Right lobe of liver (tissue), 6 donors: ENCODE measurements around the gene ATXN7L2. TPM values are rescaled to one million over a fixed set of nuclear protein-coding genes. Genes with fewer than 3 reads are reported as not detected.
"Not testable (repeated sequence)": the region's sequence is repeated elsewhere in the genome, so short reads cannot be mapped to it uniquely, and the experiment has no call there.

Experiments
- ATAC-seq, 4 donors: fragments of 200-7000 bp; cut with Tn5 transposase; one replicate each; pipeline ENCODE4 v1.9.1; 2020; ENCODE audit warnings: mild to moderate bottlenecking in 4 of 4, moderate library complexity in 4 of 4
- DNase-seq, 3 donors: peaks; one replicate each; pipeline ENCODE4 v3.0.0-alpha.2; 2020
- H3K27ac ChIP-seq, 3 donors: fragments of 200-600 bp; one replicate each; pipeline ENCODE4 v1.8.0; 2022
- H3K27me3 ChIP-seq, 2 donors: fragments of 200-600 bp; one replicate each; pipeline ENCODE4 v1.8.0; 2022
- H3K36me3 ChIP-seq, 4 donors: fragments of 200-600 bp; sonication (generic) in 1 of 4; one replicate each; pipeline versions ENCODE4 v1.5.1 to v1.8.0; 2017 to 2022; ENCODE audit warnings: control low read depth in 1 of 4
- H3K4me1 ChIP-seq, 4 donors: fragments of 200-600 bp; sonication (generic) in 1 of 4; one replicate each; pipeline versions ENCODE4 v1.5.1 to v1.8.0; 2017 to 2022; ENCODE audit warnings: control low read depth in 1 of 4
- H3K4me3 ChIP-seq, 3 donors: fragments of 200-600 bp; one replicate each; pipeline ENCODE4 v1.8.0; 2022
- H3K9me3 ChIP-seq, 4 donors: fragments of 200-600 bp; sonication (generic) in 1 of 4; one replicate each; pipeline versions ENCODE4 v1.5.1 to v1.8.0; 2017 to 2022; ENCODE audit warnings: control low read depth in 1 of 4
- POLR2A ChIP-seq: fragments of 450-650 bp; IDR thresholded peaks from one replicate; pipeline ENCODE4 v1.6.1; 2017; ENCODE audit warnings: antibody characterized with exemption, mild to moderate bottlenecking
- WGBS: methylation state at CpG from one replicate; pipeline ENCODE4 v1.1.6; 2018; ENCODE audit warnings: low coverage, low lambda C conversion rate; ENCODE audit not compliant: insufficient coverage; ENCODE audit errors: missing lambda C conversion rate; 5-methylcytosine and 5-hydroxymethylcytosine counted together
- intact Hi-C, 2 donors: fragments of 100-400 bp; cut with DNase I; formaldehyde crosslinking; loops; one replicate each; pipeline versions ENCODE4 v1.11.2 to v1.14.1; 2022
- total RNA-seq, 6 experiments: library from RNA; depleted of rRNA in 2 of 6; stranded (reverse); fragments of >200 nt in 2 of 6; fragmentation: NEBNext Ultra II Directional in 3 of 6; extraction: Animal tissue kit (Norgen Biotek cat#: 25700) in 3 of 6; gene quantifications; one replicate each; pipeline versions ENCODE4 v1.1.0 to v1.2.4, GENCODE V29; 2016 to 2023
- TF ChIP-seq, protein P1 (sequence below), 4 donors: fragments of 200-600 bp in 3 of 4; fragments of 450-650 bp in 1 of 4; IDR thresholded peaks; one replicate each; pipeline versions ENCODE4 v1.5.1 to v1.8.0; 2016 to 2022; ENCODE audit warnings: antibody characterized with exemption in 4 of 4, mild to moderate bottlenecking in 2 of 4
- donor health status: DM: no; HTN: yes; CAD: no.
- donor health status: DM: no; HTN: no; CAD: no.
- donor health status: DM: no; HTN: no; CAD: no.
- donor health status: DM: no; HTN: yes; CAD: no.
- donor health status: DM: no; HTN: yes; CAD: no.

ATXN7L2 gene
- total RNA-seq, 6 experiments from 2014 or later, result 1.5 to 6.1 (median 3.1) TPM

DNA sequence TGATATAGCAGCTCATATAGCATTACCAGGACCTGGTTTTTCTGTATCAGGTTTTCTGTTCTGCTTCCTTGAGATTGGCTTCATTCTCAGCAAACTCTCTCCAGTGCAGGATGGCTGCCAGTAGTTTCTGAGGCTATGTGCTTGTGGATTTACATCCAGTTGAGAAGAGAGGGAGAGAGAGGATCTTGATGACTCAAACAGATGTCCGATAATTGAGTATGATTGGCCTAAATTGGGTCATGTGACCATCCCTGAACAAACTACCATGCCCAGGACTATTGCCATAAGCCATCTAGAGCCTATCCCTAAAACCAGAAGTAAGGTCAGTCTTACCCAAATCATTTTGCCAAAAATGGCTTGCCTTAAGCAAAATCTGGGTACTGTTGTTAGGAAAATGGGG is 39.4 kb upstream of the ATXN7L2 start:
- intact Hi-C loops, result no loop called here
- Histone ChIP-seq H3K27me3 (no peaks in the 10 kb centered on the region), H3K4me3 (no peak overlapping the region), H3K27ac (no peak overlapping the region), H3K4me1 (no peaks in the 10 kb centered on the region), H3K9me3 (no peaks in the 10 kb centered on the region), H3K36me3 (no peaks in the 10 kb centered on the region)
- DNase-seq (no peak), ATAC-seq (no peak)
- WGBS, result 86% methylated on average over 1 of the region's 1 CpG
- TF ChIP-seq POLR2A, result no peak
- TF ChIP-seq, protein P1, sequence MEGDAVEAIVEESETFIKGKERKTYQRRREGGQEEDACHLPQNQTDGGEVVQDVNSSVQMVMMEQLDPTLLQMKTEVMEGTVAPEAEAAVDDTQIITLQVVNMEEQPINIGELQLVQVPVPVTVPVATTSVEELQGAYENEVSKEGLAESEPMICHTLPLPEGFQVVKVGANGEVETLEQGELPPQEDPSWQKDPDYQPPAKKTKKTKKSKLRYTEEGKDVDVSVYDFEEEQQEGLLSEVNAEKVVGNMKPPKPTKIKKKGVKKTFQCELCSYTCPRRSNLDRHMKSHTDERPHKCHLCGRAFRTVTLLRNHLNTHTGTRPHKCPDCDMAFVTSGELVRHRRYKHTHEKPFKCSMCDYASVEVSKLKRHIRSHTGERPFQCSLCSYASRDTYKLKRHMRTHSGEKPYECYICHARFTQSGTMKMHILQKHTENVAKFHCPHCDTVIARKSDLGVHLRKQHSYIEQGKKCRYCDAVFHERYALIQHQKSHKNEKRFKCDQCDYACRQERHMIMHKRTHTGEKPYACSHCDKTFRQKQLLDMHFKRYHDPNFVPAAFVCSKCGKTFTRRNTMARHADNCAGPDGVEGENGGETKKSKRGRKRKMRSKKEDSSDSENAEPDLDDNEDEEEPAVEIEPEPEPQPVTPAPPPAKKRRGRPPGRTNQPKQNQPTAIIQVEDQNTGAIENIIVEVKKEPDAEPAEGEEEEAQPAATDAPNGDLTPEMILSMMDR (IDR thresholded peaks at IDR 0.05), result no peak

DNA sequence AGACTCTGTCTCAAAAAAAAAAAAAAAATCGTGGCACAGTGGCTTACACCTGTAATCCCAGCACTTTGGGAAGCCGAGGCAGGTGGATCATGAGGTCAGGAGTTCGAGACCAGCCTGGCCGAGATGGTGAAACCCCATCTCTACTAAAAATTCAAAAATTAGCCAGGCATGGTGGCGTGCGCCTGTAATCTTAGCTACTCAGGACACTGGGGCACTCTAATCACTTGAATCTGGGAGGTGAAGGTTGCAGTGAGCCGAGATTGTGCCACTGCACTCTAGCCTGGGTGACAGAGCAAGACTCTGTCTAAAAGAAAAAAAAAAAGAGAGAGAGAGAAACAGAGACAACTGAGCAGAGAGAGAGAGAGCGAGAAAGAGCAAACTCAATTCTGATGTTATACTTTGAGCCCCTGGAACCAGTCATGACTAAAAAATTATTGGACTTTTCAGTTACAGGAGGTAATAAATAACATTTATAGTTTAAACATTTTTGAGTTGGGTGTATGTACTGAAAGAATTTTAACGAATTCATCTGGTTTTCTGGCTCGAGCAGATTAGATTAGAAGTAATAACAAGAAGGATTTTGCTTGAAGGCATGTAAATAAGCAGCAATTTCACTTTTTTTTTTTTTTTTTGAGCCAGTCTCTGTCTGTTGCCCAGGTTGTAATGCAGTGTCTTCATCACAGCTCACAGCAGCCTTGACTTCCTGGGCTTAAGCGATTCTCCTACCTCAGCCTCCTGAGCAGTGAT is 37.6 kb upstream of the ATXN7L2 start:
- WGBS, result 69% methylated on average over 11 of the region's 11 CpGs
- not testable (repeated sequence) for ATAC-seq, DNase-seq

DNA sequence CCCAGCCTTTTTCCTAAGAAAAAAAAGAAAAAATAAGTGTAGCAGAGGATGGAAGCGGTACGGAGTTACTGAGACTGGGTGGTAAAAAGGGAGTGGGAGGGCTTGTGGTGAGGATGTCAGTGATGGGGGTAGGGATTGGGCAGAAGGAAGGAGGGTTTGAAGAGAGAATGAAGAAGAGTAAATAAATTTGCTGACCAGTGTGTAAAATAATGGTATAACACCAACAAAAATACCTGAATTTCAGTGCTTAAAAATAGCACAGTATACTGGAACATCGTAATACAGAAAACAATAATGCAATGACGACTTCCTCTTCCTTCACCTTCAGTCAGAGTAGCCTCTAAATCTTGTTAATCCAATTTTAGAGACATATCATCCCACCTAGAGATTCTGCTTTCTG is 36.2 kb upstream of the ATXN7L2 start:
- H3K9me3 ChIP-seq, result no peaks in the 10 kb centered on the region
- no peak overlapping the region for H3K27ac ChIP-seq
- ATAC-seq (no peak), DNase-seq (no peak)
- H3K4me3 ChIP-seq, result no peak overlapping the region
- intact Hi-C loops, result no loop called here
- WGBS, result 78% methylated on average over 4 of the region's 4 CpGs
- no peaks in the 10 kb centered on the region for H3K4me1 ChIP-seq
- H3K27me3 ChIP-seq, result no peaks in the 10 kb centered on the region
- H3K36me3 ChIP-seq, result no peaks in the 10 kb centered on the region
- TF ChIP-seq, protein P1 (IDR thresholded peaks at IDR 0.05), result no peak
- no peak for TF ChIP-seq POLR2A

More for the DNA sequence above, 37.6 kb upstream of the ATXN7L2 start:
- H3K4me1 ChIP-seq, H3K4me3 ChIP-seq, H3K27me3 ChIP-seq, H3K36me3 ChIP-seq, intact Hi-C loops, H3K9me3 ChIP-seq, H3K27ac ChIP-seq: not testable (repeated sequence)

DNA sequence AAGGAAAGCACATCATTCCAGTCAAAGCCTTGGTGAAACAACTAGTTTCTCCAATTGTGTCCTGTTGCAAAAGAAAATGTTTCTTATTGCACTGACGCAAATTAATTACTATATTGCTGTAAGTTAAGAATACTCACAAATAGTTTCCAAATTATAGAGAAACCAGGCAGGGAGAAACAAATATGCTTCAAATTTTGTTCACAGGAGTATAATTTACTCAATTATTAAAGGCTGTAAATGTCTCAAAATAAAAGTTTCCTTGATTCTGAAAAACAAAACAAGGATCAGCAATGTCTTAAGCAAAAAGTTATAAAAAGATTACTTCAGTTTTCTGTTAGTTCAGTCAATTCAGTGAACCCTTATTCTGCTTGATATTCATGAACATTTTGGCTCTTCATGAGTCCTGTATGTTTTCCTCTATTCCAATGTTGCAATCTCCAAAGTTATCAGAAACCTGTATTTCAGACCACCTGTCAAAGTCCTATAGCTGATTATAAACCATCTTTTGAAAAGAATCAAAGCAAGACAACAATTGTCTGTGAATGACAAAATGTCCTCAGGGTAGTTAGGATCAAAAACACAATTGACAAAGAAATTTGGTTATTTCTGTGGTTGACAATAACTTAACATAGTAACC is 29.1 kb upstream of the ATXN7L2 start:
- Histone ChIP-seq H3K27me3 (no peaks in the 10 kb centered on the region), H3K36me3 (no peaks in the 10 kb centered on the region), H3K27ac (no peak overlapping the region), H3K4me3 (no peak overlapping the region), H3K4me1 (no peaks in the 10 kb centered on the region), H3K9me3 (no peaks in the 10 kb centered on the region)
- no CpG with 5 or more reads among the region's 1 CpG for WGBS
- TF ChIP-seq POLR2A, result no peak
- TF ChIP-seq, protein P1 (IDR thresholded peaks at IDR 0.05), result no peak
- no peak for ATAC-seq
- intact Hi-C loops, result no loop called here
- no peak for DNase-seq

DNA sequence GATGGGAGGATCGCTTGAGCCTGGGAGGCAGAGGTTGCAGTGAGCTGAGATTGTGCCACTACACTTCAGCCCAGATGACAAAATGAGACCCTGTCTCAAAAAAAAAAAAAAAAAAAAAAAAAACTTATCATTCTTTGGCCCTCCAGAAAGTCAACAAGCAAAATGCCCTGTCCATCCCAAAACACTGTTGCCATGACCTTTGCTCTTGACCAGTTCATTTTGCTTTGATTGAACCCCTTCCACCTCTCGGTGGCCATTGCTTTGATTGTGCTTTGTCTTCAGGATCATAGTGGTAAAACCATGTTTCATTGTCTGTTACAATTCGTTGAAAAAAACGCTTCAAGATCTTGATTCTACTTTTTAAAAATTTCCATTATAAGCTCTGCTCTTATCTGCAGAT is 25.9 kb upstream of the ATXN7L2 start:
- Histone ChIP-seq H3K36me3 (no peaks in the 10 kb centered on the region), H3K4me1 (no peaks in the 10 kb centered on the region), H3K27me3 (no peaks in the 10 kb centered on the region), H3K27ac (no peak overlapping the region), H3K9me3 (no peaks in the 10 kb centered on the region), H3K4me3 (no peak overlapping the region)
- no peak for ATAC-seq
- intact Hi-C loops, result no loop called here
- WGBS, result 40% methylated on average over 3 of the region's 4 CpGs
- DNase-seq, result no peak
- TF ChIP-seq, protein P1 (IDR thresholded peaks at IDR 0.05), result no peak
- no peak for TF ChIP-seq POLR2A
